HEK293T (cell line): ENCODE data around the gene ZFYVE21.

Experiments
- CTCF ChIA-PET: fragments of 350-600 bp; formaldehyde crosslinking; extraction: SDS; loops from one replicate; lab custom pipeline; 2021; ENCODE audit warnings: antibody characterized with exemption, inconsistent platforms; lab: Yijun Ruan, JAX
- POLR2A ChIA-PET: fragments of 350-600 bp; formaldehyde crosslinking; extraction: SDS; loops from one replicate; lab custom pipeline; 2020; ENCODE audit warnings: antibody characterized with exemption, inconsistent platforms; lab: Yijun Ruan, JAX
- DNase-seq: peaks from one replicate; pipeline ENCODE4 v3.0.0; 2012; ENCODE audit warnings: mixed read lengths; ENCODE audit errors: extremely low spot score
- ARNT ChIP-seq: fragments of 450-650 bp; IDR thresholded peaks from 2 replicates; pipeline ENCODE4 v1.6.1; 2017; ENCODE audit warnings: mild to moderate bottlenecking
- BHLHE40 ChIP-seq: fragments of 450-650 bp; IDR thresholded peaks from 2 replicates; pipeline ENCODE4 v1.6.1; 2016; ENCODE audit warnings: mild to moderate bottlenecking, moderate library complexity, borderline replicate concordance
- CTBP1 ChIP-seq: fragments of 450-650 bp; IDR thresholded peaks from 2 replicates; pipeline ENCODE4 v1.6.1; 2016; ENCODE audit warnings: borderline replicate concordance
- ELF4 ChIP-seq: fragments of 450-650 bp; IDR thresholded peaks from 2 replicates; pipeline ENCODE4 v1.6.1; 2017; ENCODE audit warnings: antibody characterized with exemption
- FOXA1 ChIP-seq: fragments of 450-650 bp; IDR thresholded peaks from 2 replicates; pipeline ENCODE4 v1.6.1; 2016; ENCODE audit warnings: mild to moderate bottlenecking
- FOXK2 ChIP-seq: fragments of 450-650 bp; IDR thresholded peaks from 2 replicates; pipeline ENCODE4 v1.6.1; 2016; ENCODE audit warnings: mild to moderate bottlenecking
- FOXM1 ChIP-seq: fragments of 450-650 bp; IDR thresholded peaks from 2 replicates; pipeline ENCODE4 v1.6.1; 2017; ENCODE audit warnings: mild to moderate bottlenecking, borderline replicate concordance
- HDGF ChIP-seq: fragments of 450-650 bp; IDR thresholded peaks from 2 replicates; pipeline ENCODE4 v1.6.1; 2017; ENCODE audit warnings: antibody characterized with exemption, borderline replicate concordance
- L3MBTL2 ChIP-seq: fragments of 450-650 bp; conservative IDR thresholded peaks from 2 replicates; pipeline ENCODE4 v1.6.1; 2016; ENCODE audit warnings: mild to moderate bottlenecking
- LEF1 ChIP-seq: fragments of 450-650 bp; IDR thresholded peaks from 2 replicates; pipeline ENCODE4 v1.6.1; 2017; ENCODE audit warnings: mild to moderate bottlenecking, borderline replicate concordance
- NFRKB ChIP-seq: fragments of 450-650 bp; IDR thresholded peaks from 2 replicates; pipeline ENCODE4 v1.6.1; 2016; ENCODE audit warnings: mild to moderate bottlenecking, moderate library complexity
- PKNOX1 ChIP-seq: fragments of 450-650 bp; IDR thresholded peaks from 2 replicates; pipeline ENCODE4 v1.6.1; 2016
- SP1 ChIP-seq: fragments of 450-650 bp; IDR thresholded peaks from 2 replicates; pipeline ENCODE4 v1.6.1; 2017
- SUZ12 ChIP-seq: fragments of 450-650 bp; IDR thresholded peaks from 2 replicates; pipeline ENCODE4 v1.6.1; 2016; ENCODE audit warnings: mild to moderate bottlenecking
- TARDBP ChIP-seq: fragments of 450-650 bp; IDR thresholded peaks from 2 replicates; pipeline ENCODE4 v1.6.1; 2016
- ZNF384 ChIP-seq: fragments of 450-650 bp; IDR thresholded peaks from 2 replicates; pipeline ENCODE4 v1.6.1; 2016

ZFYVE21 gene

GRCh38 chr14:103708750-103709187 lies 6.8 kb upstream of the ZFYVE21 start:
- no peak for TF ChIP-seq BHLHE40
- no peak for TF ChIP-seq ARNT
- ChIA-PET POLR2A (interaction anchor here (1.5 kb wide), 1 partner anchor 9 kb away, joined by 3 read pairs; no protein-coding TSS in a partner anchor), CTCF (no interaction called here)
- no peak for DNase-seq

GRCh38 chr14:103709814-103710213 lies 5.8 kb upstream of the ZFYVE21 start:
- TF ChIP-seq SP1 (no peak), FOXA1 (no peak), TARDBP (no peak), FOXM1 (no peak), BHLHE40 (no peak), ELF4 (no peak), LEF1 (no peak), L3MBTL2 (no peak), ZNF384 (no peak), PKNOX1 (no peak), HDGF (no peak), FOXK2 (no peak), ARNT (no peak), NFRKB (no peak), CTBP1 (no peak)
- DNase-seq, result no peak
- ChIA-PET CTCF (no interaction called here), POLR2A (interaction anchor here (0.8 to 1.5 kb wide), 3 partner anchors 9 to 15 kb away, joined by 3 read pairs; no protein-coding TSS in a partner anchor)

GRCh38 chr14:103710771-103711377 lies 4.7 kb upstream of the ZFYVE21 start:
- POLR2A ChIA-PET, result interaction anchor here (1.2 to 1.4 kb wide), 2 partner anchors 8 to 16 kb away, joined by 3 to 4 read pairs; no protein-coding TSS in a partner anchor
- TF ChIP-seq L3MBTL2 (no peak), FOXK2 (no peak), FOXA1 (no peak), NFRKB (no peak), TARDBP (no peak)
- no peak for DNase-seq
- CTCF ChIA-PET, result interaction anchor here (0.9 kb wide), 1 partner anchor 31 kb away, joined by 4 read pairs; no protein-coding TSS in a partner anchor

GRCh38 chr14:103711516-103712431 lies 3.8 kb upstream of the ZFYVE21 start:
- no peak for DNase-seq
- no peak for TF ChIP-seq FOXK2
- TF ChIP-seq TARDBP, result no peak
- TF ChIP-seq ARNT, result no peak
- TF ChIP-seq L3MBTL2, result no peak
- no peak for TF ChIP-seq ZNF384
- TF ChIP-seq NFRKB, result no peak
- TF ChIP-seq ELF4, result no peak
- no peak for TF ChIP-seq CTBP1
- no peak for TF ChIP-seq FOXM1
- TF ChIP-seq SUZ12, result no peak
- no peak for TF ChIP-seq HDGF
- no peak for TF ChIP-seq SP1
- no peak for TF ChIP-seq BHLHE40
- no peak for TF ChIP-seq FOXA1
- TF ChIP-seq PKNOX1, result no peak
- TF ChIP-seq LEF1, result no peak
- CTCF ChIA-PET, result interaction anchor here (0.9 kb wide), 1 partner anchor 32 kb away, joined by 4 read pairs; no protein-coding TSS in a partner anchor
- POLR2A ChIA-PET, result interaction anchor here (1.4 kb wide), 1 partner anchor 9 kb away, joined by 4 read pairs; no protein-coding TSS in a partner anchor

GRCh38 chr14:103712633-103713247 lies 2.9 kb upstream of the ZFYVE21 start:
- no peak for TF ChIP-seq BHLHE40
- no peak for TF ChIP-seq CTBP1
- TF ChIP-seq FOXM1, result no peak
- TF ChIP-seq SP1, result no peak
- no peak for TF ChIP-seq ARNT
- TF ChIP-seq FOXA1, result no peak
- TF ChIP-seq LEF1, result no peak
- TF ChIP-seq ZNF384, result no peak
- no peak for TF ChIP-seq PKNOX1
- ChIA-PET POLR2A (interaction anchor here (0.9 to 1.3 kb wide), 2 partner anchors 8 to 13 kb away, joined by 3 to 10 read pairs; no protein-coding TSS in a partner anchor), CTCF (no interaction called here)
- no peak for DNase-seq
